ENCODE measurements around the gene WDR82.
"Not testable (repeated sequence)": the region's sequence is repeated elsewhere in the genome, so short reads cannot be mapped to it uniquely, and the experiment has no call there.

Gene WDR82

GRCh38 chr3:52277071-52277964, 1.1 kb downstream of the WDR82 start:
- no peak for TF ChIP-seq JUND (IDR thresholded peaks at IDR 0.05; ENCODE audit: low read depth)
- DNase-seq (ENCODE audit: low read depth in 1 of 2, low spot score in 1 of 2) = peak in 1 of 2 experiments; percentile 49
- in situ Hi-C loops (cut with HindIII; ENCODE audit: low pct_unique_long_range_greater_than_20kb, low sequenced_read_pairs) = no loop called here

- in situ Hi-C loops (cut with HindIII; ENCODE audit: low pct_unique_long_range_greater_than_20kb, low sequenced_read_pairs) = not testable (repeated sequence)
These were observed 3.7 kb downstream of the WDR82 start for GRCh38 chr3:52274781-52275180.

GRCh38 chr3:52272831-52273230, 5.6 kb downstream of the WDR82 start:
- in situ Hi-C loops (cut with HindIII; ENCODE audit: low pct_unique_long_range_greater_than_20kb, low sequenced_read_pairs) = no loop called here
- no peak for DNase-seq (ENCODE audit: low read depth in 1 of 2, low spot score in 1 of 2)
- no peak for TF ChIP-seq JUND (IDR thresholded peaks at IDR 0.05; ENCODE audit: low read depth)

More at GRCh38 chr3:52274781-52275180, 3.7 kb downstream of the WDR82 start:
- not testable (repeated sequence) for DNase-seq (ENCODE audit: low read depth in 1 of 2, low spot score in 1 of 2)

GRCh38 chr3:52272172-52272571, 6.3 kb downstream of the WDR82 start:
- in situ Hi-C loops (cut with HindIII; ENCODE audit: low pct_unique_long_range_greater_than_20kb, low sequenced_read_pairs); DNase-seq (ENCODE audit: low read depth in 1 of 2, low spot score in 1 of 2): not testable (repeated sequence)

GRCh38 chr3:52270252-52270754, 8.1 kb downstream of the WDR82 start:
- no peak for DNase-seq (ENCODE audit: low read depth in 1 of 2, low spot score in 1 of 2)
- TF ChIP-seq JUND (IDR thresholded peaks at IDR 0.05; ENCODE audit: low read depth) = no peak
- in situ Hi-C loops (cut with HindIII; ENCODE audit: low pct_unique_long_range_greater_than_20kb, low sequenced_read_pairs) = no loop called here

GRCh38 chr3:52269776-52270175, 8.7 kb downstream of the WDR82 start:
- no peak for DNase-seq (ENCODE audit: low read depth in 1 of 2, low spot score in 1 of 2)
- no peak for TF ChIP-seq JUND (IDR thresholded peaks at IDR 0.05; ENCODE audit: low read depth)
- in situ Hi-C loops (cut with HindIII; ENCODE audit: low pct_unique_long_range_greater_than_20kb, low sequenced_read_pairs) = no loop called here

GRCh38 chr3:52268036-52268435, 10.4 kb downstream of the WDR82 start:
- TF ChIP-seq JUND (IDR thresholded peaks at IDR 0.05; ENCODE audit: low read depth) = no peak
- in situ Hi-C loops (cut with HindIII; ENCODE audit: low pct_unique_long_range_greater_than_20kb, low sequenced_read_pairs) = no loop called here
- no peak for DNase-seq (ENCODE audit: low read depth in 1 of 2, low spot score in 1 of 2)

GRCh38 chr3:52265387-52265786, 13.1 kb downstream of the WDR82 start:
- in situ Hi-C loops (cut with HindIII; ENCODE audit: low pct_unique_long_range_greater_than_20kb, low sequenced_read_pairs) = no loop called here
- DNase-seq (ENCODE audit: low read depth in 1 of 2, low spot score in 1 of 2) = peak in 1 of 2 experiments; percentile 41
- TF ChIP-seq JUND (IDR thresholded peaks at IDR 0.05; ENCODE audit: low read depth) = no peak

- no peak for DNase-seq (ENCODE audit: low read depth in 1 of 2, low spot score in 1 of 2)
- in situ Hi-C loops (cut with HindIII; ENCODE audit: low pct_unique_long_range_greater_than_20kb, low sequenced_read_pairs) = no loop called here
- no peak for TF ChIP-seq JUND (IDR thresholded peaks at IDR 0.05; ENCODE audit: low read depth)
These were observed 16.0 kb downstream of the WDR82 start for GRCh38 chr3:52262447-52262846.

GRCh38 chr3:52259448-52259847, 19.0 kb downstream of the WDR82 start:
- no peak for DNase-seq (ENCODE audit: low read depth in 1 of 2, low spot score in 1 of 2)
- in situ Hi-C loops (cut with HindIII; ENCODE audit: low pct_unique_long_range_greater_than_20kb, low sequenced_read_pairs) = no loop called here
- TF ChIP-seq JUND (IDR thresholded peaks at IDR 0.05; ENCODE audit: low read depth) = no peak

- no peak for DNase-seq (ENCODE audit: low read depth in 1 of 2, low spot score in 1 of 2)
- no peak for TF ChIP-seq JUND (IDR thresholded peaks at IDR 0.05; ENCODE audit: low read depth)
- in situ Hi-C loops (cut with HindIII; ENCODE audit: low pct_unique_long_range_greater_than_20kb, low sequenced_read_pairs) = no loop called here
These were observed 19.4 kb downstream of the WDR82 start for GRCh38 chr3:52259035-52259434.

- TF ChIP-seq JUND (IDR thresholded peaks at IDR 0.05; ENCODE audit: low read depth) = no peak
- in situ Hi-C loops (cut with HindIII; ENCODE audit: low pct_unique_long_range_greater_than_20kb, low sequenced_read_pairs) = no loop called here
- DNase-seq (ENCODE audit: low read depth in 1 of 2, low spot score in 1 of 2) = no peak
These were observed 20.5 kb downstream of the WDR82 start for GRCh38 chr3:52257911-52258310.

GRCh38 chr3:52256622-52257021, 21.8 kb downstream of the WDR82 start:
- TF ChIP-seq JUND (IDR thresholded peaks at IDR 0.05; ENCODE audit: low read depth) = no peak
- in situ Hi-C loops (cut with HindIII; ENCODE audit: low pct_unique_long_range_greater_than_20kb, low sequenced_read_pairs) = no loop called here
- DNase-seq (ENCODE audit: low read depth in 1 of 2, low spot score in 1 of 2) = no peak

Measured in T47D (cell line).